ENCODE data around the gene ALOX12B. TPM values are rescaled to one million over a fixed set of nuclear protein-coding genes. Genes with fewer than 3 reads are reported as not detected.

The ALOX12B gene
- polyA plus RNA-seq, 2 of the 4 experiments (the other 2 are of a cell fraction) = 0.63 to 1.0 TPM

DNA sequence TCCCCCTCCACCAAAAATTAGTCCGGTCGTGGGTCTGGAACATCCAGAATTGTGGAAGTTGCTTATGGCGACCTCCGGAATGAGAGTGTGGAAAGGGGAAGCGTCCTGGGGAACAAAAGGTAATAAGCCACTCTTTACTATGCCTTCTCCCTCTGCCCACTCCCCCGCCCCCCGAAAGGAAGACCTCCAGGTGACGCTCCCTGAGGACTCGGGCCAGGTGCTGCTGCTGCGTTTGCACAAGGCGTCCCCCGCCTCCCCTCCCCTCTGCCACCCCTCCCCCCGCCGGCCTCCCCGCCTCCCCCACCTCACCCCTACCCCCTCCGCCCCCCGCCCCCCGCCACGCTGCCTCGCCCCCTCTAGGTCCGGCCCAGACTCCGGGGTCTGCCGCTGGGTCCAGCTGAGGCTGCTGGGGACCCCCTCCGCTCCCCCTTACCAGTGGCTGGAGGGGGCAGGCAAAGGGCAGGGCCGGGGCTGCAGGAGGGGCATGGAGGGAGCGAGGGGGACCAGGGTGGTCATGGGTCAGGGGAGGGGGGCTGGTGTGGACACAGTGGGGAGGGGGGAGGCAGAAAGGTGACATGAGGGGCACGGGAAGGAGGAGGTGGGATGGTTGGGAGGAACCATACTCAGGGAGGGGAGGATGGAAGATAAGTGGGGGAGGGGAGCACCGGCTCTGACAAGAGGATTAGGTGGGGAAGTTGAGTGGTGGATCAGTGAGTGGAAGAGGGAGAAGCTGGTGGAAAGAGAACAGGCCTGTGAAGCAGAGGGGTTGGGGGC lies 23.6 kb downstream of the ALOX12B start:
- Histone ChIP-seq H3K4me1 (peaks cover 8% of the 10 kb centered on the region; the same call in 2 of the 3 replicates), H3K9me3 (no peaks in the 10 kb centered on the region), H3K4me3 (no peak overlapping the region), H3K4me2 (no peak overlapping the region), H3K27ac (no peak overlapping the region)
- POLR2A ChIA-PET = no interaction called here
- no peak for FAIRE-seq
- ATAC-seq = no peak
- TF ChIP-seq ESRRA (IDR thresholded peaks at IDR 0.05; ENCODE audit: borderline replicate concordance, low read length) = no peak
- TF ChIP-seq CBX8 (IDR thresholded peaks at IDR 0.05) = no peak
- TF ChIP-seq, protein P1, sequence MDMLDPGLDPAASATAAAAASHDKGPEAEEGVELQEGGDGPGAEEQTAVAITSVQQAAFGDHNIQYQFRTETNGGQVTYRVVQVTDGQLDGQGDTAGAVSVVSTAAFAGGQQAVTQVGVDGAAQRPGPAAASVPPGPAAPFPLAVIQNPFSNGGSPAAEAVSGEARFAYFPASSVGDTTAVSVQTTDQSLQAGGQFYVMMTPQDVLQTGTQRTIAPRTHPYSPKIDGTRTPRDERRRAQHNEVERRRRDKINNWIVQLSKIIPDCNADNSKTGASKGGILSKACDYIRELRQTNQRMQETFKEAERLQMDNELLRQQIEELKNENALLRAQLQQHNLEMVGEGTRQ (IDR thresholded peaks at IDR 0.05) = no peak
- TF ChIP-seq RARB (CRISPR knock-in tag; IDR thresholded peaks at IDR 0.05) = no peak
- TF ChIP-seq RNF2 (IDR thresholded peaks at IDR 0.05; ENCODE audit: borderline replicate concordance, low read depth) = no peak
- TF ChIP-seq ELK1 (IDR thresholded peaks at IDR 0.05; ENCODE audit: low read depth, low read length) = no peak
- TF ChIP-seq NFE2L2 (conservative IDR thresholded peaks at IDR 0.05; ENCODE audit: low read length) = no peak
- TF ChIP-seq PHF8 (IDR thresholded peaks at IDR 0.05; ENCODE audit: borderline replicate concordance, low read depth) = no peak
- TF ChIP-seq HES2 (IDR thresholded peaks at IDR 0.05) = no peak
- TF ChIP-seq HEYL (CRISPR knock-in tag; IDR thresholded peaks at IDR 0.05) = no peak
- TF ChIP-seq HDAC2 (IDR thresholded peaks at IDR 0.05) = no peak
- no peak for TF ChIP-seq CHD2 (IDR thresholded peaks at IDR 0.05; ENCODE audit: low read length, partially characterized antibody)
- no peak for TF ChIP-seq POLR2A (IDR thresholded peaks at IDR 0.05; ENCODE audit: low read length)
- no peak for TF ChIP-seq CEBPB (IDR thresholded peaks at IDR 0.05)
- no peak for TF ChIP-seq PBX3 (IDR thresholded peaks at IDR 0.05)
- TF ChIP-seq HOXB13 (CRISPR knock-in tag; IDR thresholded peaks at IDR 0.05; ENCODE audit: low read depth) = no peak
- no peak for TF ChIP-seq EP300 (IDR thresholded peaks at IDR 0.05)
- TF ChIP-seq CBX2 (IDR thresholded peaks at IDR 0.05; ENCODE audit: borderline replicate concordance, low read depth) = no peak
- WGBS (ENCODE audit: missing lambda C conversion rate) = 33% methylated on average over 11 of the region's 28 CpGs
- CTCF ChIA-PET = interaction anchor here (1.1 to 13.8 kb wide), 5 partner anchors 18 to 200 kb away, joined by 4 to 682 read pairs (median 229); partner anchors contain the start of genes ALOX12B and ALOX15B
- no peak for DNase-seq (ENCODE audit: low read depth in 1 of 2, low spot score in 1 of 2)

GRCh38 chr17:8062807-8063483 lies 24.6 kb downstream of the ALOX12B start:
- H3K4me3 ChIP-seq = no peak overlapping the region
- POLR2A ChIA-PET = interaction anchor here (1.1 to 1.4 kb wide), 2 partner anchors 11 to 110 kb away, joined by 3 to 4 read pairs; no protein-coding TSS in a partner anchor
- ATAC-seq = no peak
- CTCF ChIA-PET = interaction anchor here (0.8 to 13.8 kb wide), 10 partner anchors 18 to 319 kb away, joined by 3 to 682 read pairs (median 116); partner anchors contain the start of genes ALOX12B, ALOX15B and ALOXE3
- no peak for TF ChIP-seq JUNB (IDR thresholded peaks at IDR 0.05)
- no peak for TF ChIP-seq JUN (IDR thresholded peaks at IDR 0.05)
- TF ChIP-seq, protein P2, sequence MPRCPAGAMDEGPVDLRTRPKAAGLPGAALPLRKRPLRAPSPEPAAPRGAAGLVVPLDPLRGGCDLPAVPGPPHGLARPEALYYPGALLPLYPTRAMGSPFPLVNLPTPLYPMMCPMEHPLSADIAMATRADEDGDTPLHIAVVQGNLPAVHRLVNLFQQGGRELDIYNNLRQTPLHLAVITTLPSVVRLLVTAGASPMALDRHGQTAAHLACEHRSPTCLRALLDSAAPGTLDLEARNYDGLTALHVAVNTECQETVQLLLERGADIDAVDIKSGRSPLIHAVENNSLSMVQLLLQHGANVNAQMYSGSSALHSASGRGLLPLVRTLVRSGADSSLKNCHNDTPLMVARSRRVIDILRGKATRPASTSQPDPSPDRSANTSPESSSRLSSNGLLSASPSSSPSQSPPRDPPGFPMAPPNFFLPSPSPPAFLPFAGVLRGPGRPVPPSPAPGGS (IDR thresholded peaks at IDR 0.05) = no peak
- no peak for TF ChIP-seq RAD21 (conservative IDR thresholded peaks at IDR 0.05 in 1 of 2, IDR thresholded peaks at IDR 0.05 in 1 of 2)
- TF ChIP-seq HOXA7 (CRISPR knock-in tag; IDR thresholded peaks at IDR 0.05) = no peak
- TF ChIP-seq POLR2AphosphoS2 (conservative IDR thresholded peaks at IDR 0.05; ENCODE audit: low read length) = no peak
- TF ChIP-seq POLR2A (IDR thresholded peaks at IDR 0.05; ENCODE audit: low read length) = no peak
- no peak for TF ChIP-seq NR3C1 (IDR thresholded peaks at IDR 0.05)
- no peak for TF ChIP-seq ELK1 (IDR thresholded peaks at IDR 0.05; ENCODE audit: low read depth, low read length)
- TF ChIP-seq CBX8 (IDR thresholded peaks at IDR 0.05) = no peak
- no peak for TF ChIP-seq BHLHE40 (IDR thresholded peaks at IDR 0.05; ENCODE audit: low read depth, low read length)
- no peak for TF ChIP-seq RARB (CRISPR knock-in tag; IDR thresholded peaks at IDR 0.05)
- no peak for TF ChIP-seq MAZ (IDR thresholded peaks at IDR 0.05; ENCODE audit: borderline replicate concordance, low read depth, low read length)
- no peak for TF ChIP-seq FOXS1 (CRISPR knock-in tag; IDR thresholded peaks at IDR 0.05)
- TF ChIP-seq SREBF2 (IDR thresholded peaks at IDR 0.05) = no peak
- TF ChIP-seq HDAC2 (IDR thresholded peaks at IDR 0.05) = no peak
- no peak for FAIRE-seq
- H3K4me1 ChIP-seq = peaks cover 6% of the 10 kb centered on the region; the same call in 2 of the 3 replicates
- H3K4me2 ChIP-seq = no peak overlapping the region
- H3K27ac ChIP-seq = no peak overlapping the region
- WGBS (ENCODE audit: missing lambda C conversion rate) = 63% methylated on average over 15 of the region's 15 CpGs
- H3K9me3 ChIP-seq = no peaks in the 10 kb centered on the region
- no peak for DNase-seq (ENCODE audit: low read depth in 1 of 2, low spot score in 1 of 2)
